HepG2 (cell line): Measurements from ENCODE around the gene TNFSF9. TPM values are rescaled to one million over a fixed set of nuclear protein-coding genes. Genes with fewer than 3 reads are reported as not detected.

ENCODE experiments used
- GFI1 ChIP-seq: sonication (generic); formaldehyde crosslinking; IDR thresholded peaks from 2 replicates; pipeline ENCODE4 v1.5.0; 2020; ENCODE audit warnings: missing genetic modification reagents, mild to moderate bottlenecking, borderline replicate concordance
- GLMP ChIP-seq: sonication (generic); formaldehyde crosslinking; IDR thresholded peaks from 2 replicates; pipeline ENCODE4 v1.9.0; 2021; ENCODE audit warnings: missing genetic modification reagents, mild to moderate bottlenecking, borderline replicate concordance
- GPBP1L1 ChIP-seq: sonication (generic); formaldehyde crosslinking; IDR thresholded peaks from 2 replicates; pipeline ENCODE4 v1.5.0; 2020; ENCODE audit warnings: mild to moderate bottlenecking, missing genetic modification reagents
- HOMEZ ChIP-seq: IDR thresholded peaks from 2 replicates; pipeline ENCODE4 v1.6.1; 2016; ENCODE audit warnings: low read depth
- KLF16 ChIP-seq, 2 experiments: sonication (generic) in 1 of 2; formaldehyde crosslinking in 1 of 2; IDR thresholded peaks; 2 replicates each; pipeline versions ENCODE4 v1.6.1 to v1.8.0; 2016 to 2023; ENCODE audit warnings: missing genetic modification reagents in 2 of 2, missing compliant biosample characterization in 1 of 2
- MTA1 ChIP-seq: sonication (generic); formaldehyde crosslinking; IDR thresholded peaks from 2 replicates; pipeline ENCODE4 v1.4.0; 2020; ENCODE audit warnings: missing genetic modification reagents, mild to moderate bottlenecking, borderline replicate concordance
- NFE2L1 ChIP-seq: sonication (generic); formaldehyde crosslinking; IDR thresholded peaks from 2 replicates; pipeline ENCODE4 v1.4.0; 2020; ENCODE audit warnings: missing genetic modification reagents, mild to moderate bottlenecking, borderline replicate concordance
- SIX1 ChIP-seq: sonication (generic); formaldehyde crosslinking; IDR thresholded peaks from 2 replicates; pipeline ENCODE4 v1.4.0; 2020; ENCODE audit warnings: missing genetic modification reagents, borderline replicate concordance
- THAP9 ChIP-seq: sonication (generic); formaldehyde crosslinking; IDR thresholded peaks from 2 replicates; pipeline ENCODE4; 2020; ENCODE audit warnings: missing genetic modification reagents, mild to moderate bottlenecking, borderline replicate concordance
- WIZ ChIP-seq: sonication (generic); formaldehyde crosslinking; IDR thresholded peaks from 2 replicates; pipeline ENCODE4 v1.5.1; 2020; ENCODE audit warnings: mild to moderate bottlenecking, missing genetic modification reagents
- ZMYM2 ChIP-seq: sonication (generic); formaldehyde crosslinking; IDR thresholded peaks from 2 replicates; pipeline ENCODE4 v1.8.0; 2022; ENCODE audit warnings: mild to moderate bottlenecking, missing genetic modification reagents
- ZNF770 ChIP-seq: sonication (generic); formaldehyde crosslinking; IDR thresholded peaks from 2 replicates; pipeline ENCODE4 v1.5.0; 2020; ENCODE audit warnings: mild to moderate bottlenecking, missing genetic modification reagents
- ZNF772 ChIP-seq: sonication (generic); formaldehyde crosslinking; IDR thresholded peaks from 2 replicates; pipeline ENCODE4 v1.5.0; 2020; ENCODE audit warnings: mild to moderate bottlenecking, missing genetic modification reagents
- polyA plus RNA-seq, 8 experiments: library from polyadenylated mRNA; depleted of rRNA in 3 of 8; stranded (reverse) in 7 of 8; unstranded in 1 of 8; fragments of >200 nt; fragmentation: Illumina TruSeq in 4 of 8; extraction: Trizol in 4 of 8; gene quantifications; 2 replicates each; pipeline versions ENCODE4 v1.2.1 to v1.2.3, GENCODE V29; 2011 to 2016; ENCODE audit warnings: low read depth in 4 of 8, missing spikeins in 1 of 8, mixed read lengths in 1 of 8; ENCODE audit not compliant: insufficient read depth in 1 of 8
- total RNA-seq, 5 experiments: library from RNA; depleted of rRNA; stranded (reverse); fragments of >200 nt; fragmentation: Illumina TruSeq; extraction: Trizol; gene quantifications; 2 replicates each; pipeline ENCODE4 v1.2.3, GENCODE V29; 2016; ENCODE audit warnings: low read depth in 1 of 5
- TF ChIP-seq, protein P1 (sequence below): sonication (generic); formaldehyde crosslinking; IDR thresholded peaks from 2 replicates; pipeline ENCODE4 v1.5.0; 2020; ENCODE audit warnings: mild to moderate bottlenecking, missing genetic modification reagents, borderline replicate concordance

Gene TNFSF9
- total and polyA plus RNA-seq, 2 of the 13 experiments (the other 11 are each of a cell fraction or from before 2014, with no cell fraction given): 1.0 to 1.8 TPM

DNA sequence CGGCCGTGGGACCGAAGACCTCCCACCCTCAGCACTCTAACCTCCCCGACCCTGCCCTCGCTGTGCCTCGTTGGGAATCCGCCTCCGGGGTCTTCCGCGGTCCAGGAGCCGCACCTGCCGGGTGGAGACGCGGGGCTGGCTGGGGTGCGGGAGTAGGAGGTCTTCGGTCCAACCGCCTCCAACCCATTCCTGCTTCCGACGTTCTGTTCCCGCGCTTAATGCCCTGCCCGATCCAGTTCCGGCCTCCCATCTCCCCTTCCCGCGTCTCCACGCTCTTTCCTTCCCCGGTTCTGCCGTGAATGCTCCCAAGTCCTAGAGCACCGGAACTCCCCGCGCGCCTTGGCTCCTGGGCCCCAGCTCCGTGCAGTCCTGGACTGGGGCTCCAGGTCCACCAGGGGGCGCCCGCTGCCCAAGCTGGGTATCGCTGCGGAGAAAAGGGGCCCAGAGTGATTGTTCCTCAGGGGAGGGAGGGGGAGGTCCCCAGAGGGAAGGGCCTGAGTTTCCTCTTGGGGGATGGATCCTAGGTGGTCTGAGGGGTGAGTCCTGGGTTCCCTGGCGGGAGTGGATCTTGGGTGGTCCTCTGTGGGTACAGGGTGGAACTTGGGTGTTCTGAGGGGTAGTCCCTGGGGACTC is 14.1 kb upstream of the TNFSF9 start (continued):
- TF ChIP-seq HOMEZ (CRISPR knock-in tag) (peak; percentile 26; the same call in 1 of the 2 replicates), MTA1 (CRISPR knock-in tag) (peak; percentile 57; the same call in 1 of the 2 replicates), ZNF770 (CRISPR knock-in tag) (peak; percentile 62; the same call in 1 of the 2 replicates), GLMP (CRISPR knock-in tag) (no peak), THAP9 (CRISPR knock-in tag) (peak; percentile 59), ZNF772 (CRISPR knock-in tag) (no peak), GPBP1L1 (CRISPR knock-in tag) (no peak), SIX1 (CRISPR knock-in tag) (no peak), GFI1 (CRISPR knock-in tag) (no peak; the same call in 1 of the 2 replicates), NFE2L1 (no peak), WIZ (no peak), KLF16 (CRISPR knock-in tag; IDR thresholded peaks at IDR 0.05) (peak in 1 of 2 experiments; percentile 30; a peak in 1 of 4 replicates), ZMYM2 (CRISPR knock-in tag) (0 out of 2 replicates have a peak, but pooled peaks have one; percentile 28)
- TF ChIP-seq, protein P1, sequence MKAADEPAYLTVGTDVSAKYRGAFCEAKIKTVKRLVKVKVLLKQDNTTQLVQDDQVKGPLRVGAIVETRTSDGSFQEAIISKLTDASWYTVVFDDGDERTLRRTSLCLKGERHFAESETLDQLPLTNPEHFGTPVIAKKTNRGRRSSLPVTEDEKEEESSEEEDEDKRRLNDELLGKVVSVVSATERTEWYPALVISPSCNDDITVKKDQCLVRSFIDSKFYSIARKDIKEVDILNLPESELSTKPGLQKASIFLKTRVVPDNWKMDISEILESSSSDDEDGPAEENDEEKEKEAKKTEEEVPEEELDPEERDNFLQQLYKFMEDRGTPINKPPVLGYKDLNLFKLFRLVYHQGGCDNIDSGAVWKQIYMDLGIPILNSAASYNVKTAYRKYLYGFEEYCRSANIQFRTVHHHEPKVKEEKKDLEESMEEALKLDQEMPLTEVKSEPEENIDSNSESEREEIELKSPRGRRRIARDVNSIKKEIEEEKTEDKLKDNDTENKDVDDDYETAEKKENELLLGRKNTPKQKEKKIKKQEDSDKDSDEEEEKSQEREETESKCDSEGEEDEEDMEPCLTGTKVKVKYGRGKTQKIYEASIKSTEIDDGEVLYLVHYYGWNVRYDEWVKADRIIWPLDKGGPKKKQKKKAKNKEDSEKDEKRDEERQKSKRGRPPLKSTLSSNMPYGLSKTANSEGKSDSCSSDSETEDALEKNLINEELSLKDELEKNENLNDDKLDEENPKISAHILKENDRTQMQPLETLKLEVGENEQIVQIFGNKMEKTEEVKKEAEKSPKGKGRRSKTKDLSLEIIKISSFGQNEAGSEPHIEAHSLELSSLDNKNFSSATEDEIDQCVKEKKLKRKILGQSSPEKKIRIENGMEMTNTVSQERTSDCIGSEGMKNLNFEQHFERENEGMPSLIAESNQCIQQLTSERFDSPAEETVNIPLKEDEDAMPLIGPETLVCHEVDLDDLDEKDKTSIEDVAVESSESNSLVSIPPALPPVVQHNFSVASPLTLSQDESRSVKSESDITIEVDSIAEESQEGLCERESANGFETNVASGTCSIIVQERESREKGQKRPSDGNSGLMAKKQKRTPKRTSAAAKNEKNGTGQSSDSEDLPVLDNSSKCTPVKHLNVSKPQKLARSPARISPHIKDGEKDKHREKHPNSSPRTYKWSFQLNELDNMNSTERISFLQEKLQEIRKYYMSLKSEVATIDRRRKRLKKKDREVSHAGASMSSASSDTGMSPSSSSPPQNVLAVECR (CRISPR knock-in tag): no peak
